Mesenchymal stem cell (in vitro differentiated cells and primary cell): Measurements from ENCODE around the gene SLC50A1.

ENCODE experiments used
- DNase-seq: peaks from one replicate; pipeline ENCODE4 v3.0.0-alpha.2; 2013
- H2AFZ ChIP-seq: one replicate; pipeline ENCODE4 v1.6.1; 2013; ENCODE audit warnings: low read depth, mild to moderate bottlenecking, control low read depth, inconsistent platforms, low read length, moderate library complexity
- H2AK5ac ChIP-seq: 2 replicates; pipeline ENCODE4 v1.6.1; 2013; ENCODE audit warnings: low read length, moderate library complexity, mild to moderate bottlenecking, inconsistent platforms; ENCODE audit not compliant: severe bottlenecking
- H2BK120ac ChIP-seq: one replicate; pipeline ENCODE4 v1.6.1; 2013; ENCODE audit warnings: low read depth, mild to moderate bottlenecking, inconsistent platforms, low read length, moderate library complexity
- H2BK12ac ChIP-seq, 2 experiments: one replicate each; pipeline ENCODE4 v1.6.1; 2013; ENCODE audit warnings: inconsistent platforms in 2 of 2, low read length in 2 of 2, mild to moderate bottlenecking in 2 of 2, moderate library complexity in 2 of 2, control low read depth in 1 of 2
- H2BK15ac ChIP-seq: one replicate; pipeline ENCODE4 v1.6.1; 2013; ENCODE audit warnings: mild to moderate bottlenecking, low read depth, inconsistent platforms; ENCODE audit not compliant: poor library complexity, severe bottlenecking
- H2BK5ac ChIP-seq: 2 replicates; pipeline ENCODE4 v1.6.1; 2013; ENCODE audit warnings: low read depth, mild to moderate bottlenecking, low read length, control low read depth, inconsistent platforms; ENCODE audit not compliant: poor library complexity, severe bottlenecking
- H3K14ac ChIP-seq, 2 experiments: one replicate each; pipeline ENCODE4 v1.6.1; 2013; ENCODE audit warnings: inconsistent platforms in 2 of 2, low read length in 2 of 2, control low read depth in 1 of 2, mild to moderate bottlenecking in 1 of 2, moderate library complexity in 1 of 2
- H3K18ac ChIP-seq, 2 experiments: one replicate each; pipeline ENCODE4 v1.6.1; 2013; ENCODE audit warnings: inconsistent platforms in 2 of 2, low read length in 2 of 2, control low read depth in 1 of 2, low read depth in 1 of 2, mild to moderate bottlenecking in 1 of 2
- H3K23ac ChIP-seq, 2 experiments: one replicate each; pipeline ENCODE4 v1.6.1; 2013; ENCODE audit warnings: inconsistent platforms in 2 of 2, low read length in 2 of 2, mild to moderate bottlenecking in 2 of 2, moderate library complexity in 2 of 2, control low read depth in 1 of 2
- H3K27ac ChIP-seq: 2 replicates; pipeline ENCODE4 v1.5.1; 2013; ENCODE audit warnings: mild to moderate bottlenecking, moderate library complexity, low read length, control low read depth, inconsistent platforms; ENCODE audit not compliant: poor library complexity, severe bottlenecking
- H3K27me3 ChIP-seq, 2 experiments: 2 replicates each; pipeline versions ENCODE4 v1.6.1 to v1.7.0; 2013; ENCODE audit warnings: low read length in 2 of 2, mild to moderate bottlenecking in 2 of 2, moderate library complexity in 2 of 2, control low read depth in 1 of 2, inconsistent platforms in 1 of 2; ENCODE audit not compliant: control insufficient read depth in 1 of 2, insufficient read depth in 1 of 2
- H3K36me3 ChIP-seq, 2 experiments: 2 replicates each; pipeline versions ENCODE4 v1.6.1 to v1.7.0; 2013; ENCODE audit warnings: low read length in 2 of 2, control low read depth in 1 of 2, inconsistent platforms in 1 of 2, low read depth in 1 of 2, mild to moderate bottlenecking in 1 of 2; ENCODE audit not compliant: insufficient read depth in 2 of 2, control insufficient read depth in 1 of 2
- H3K4ac ChIP-seq, 2 experiments: one replicate each; pipeline ENCODE4 v1.6.1; 2013; ENCODE audit warnings: inconsistent platforms in 2 of 2, low read length in 2 of 2, mild to moderate bottlenecking in 2 of 2, moderate library complexity in 2 of 2, control low read depth in 1 of 2, low read depth in 1 of 2
- H3K4me1 ChIP-seq: 2 replicates; pipeline ENCODE4 v1.6.1; 2013; ENCODE audit warnings: low read depth, low read length, control low read depth; ENCODE audit not compliant: control insufficient read depth, insufficient read depth
- H3K4me2 ChIP-seq: 2 replicates; pipeline ENCODE4 v1.6.1; 2013; ENCODE audit warnings: low read length, mild to moderate bottlenecking, inconsistent platforms; ENCODE audit not compliant: poor library complexity, severe bottlenecking
- H3K4me3 ChIP-seq, 2 experiments: 2 replicates each; pipeline versions ENCODE4 v1.5.1 to v1.7.0; 2013; ENCODE audit warnings: low read length in 2 of 2, mild to moderate bottlenecking in 2 of 2, control low read depth in 1 of 2, low read depth in 1 of 2; ENCODE audit not compliant: insufficient read depth in 1 of 2
- H3K79me1 ChIP-seq: replicated peaks from 2 replicates; pipeline ENCODE4 v1.6.1; 2013; ENCODE audit warnings: mild to moderate bottlenecking, control low read depth, low read length, inconsistent platforms; ENCODE audit not compliant: poor library complexity, severe bottlenecking
- H3K9ac ChIP-seq: 2 replicates; pipeline ENCODE4 v1.7.0; 2013; ENCODE audit warnings: mild to moderate bottlenecking, low read length, moderate library complexity
- H3K9me3 ChIP-seq: 2 replicates; pipeline ENCODE4 v1.7.0; 2013; ENCODE audit warnings: mild to moderate bottlenecking, low read length; ENCODE audit not compliant: control insufficient read depth
- H4K8ac ChIP-seq: one replicate; pipeline ENCODE4 v1.6.1; 2013; ENCODE audit warnings: inconsistent platforms, mild to moderate bottlenecking, low read length, moderate library complexity
- H4K91ac ChIP-seq: one replicate; pipeline ENCODE4 v1.6.1; 2013; ENCODE audit warnings: mild to moderate bottlenecking, low read length, inconsistent platforms
- WGBS: methylation state at CpG from one replicate; pipeline ENCODE4 v1.1.7; 2013; ENCODE audit warnings: mixed read lengths; 5-methylcytosine and 5-hydroxymethylcytosine counted together

The SLC50A1 gene

DNA sequence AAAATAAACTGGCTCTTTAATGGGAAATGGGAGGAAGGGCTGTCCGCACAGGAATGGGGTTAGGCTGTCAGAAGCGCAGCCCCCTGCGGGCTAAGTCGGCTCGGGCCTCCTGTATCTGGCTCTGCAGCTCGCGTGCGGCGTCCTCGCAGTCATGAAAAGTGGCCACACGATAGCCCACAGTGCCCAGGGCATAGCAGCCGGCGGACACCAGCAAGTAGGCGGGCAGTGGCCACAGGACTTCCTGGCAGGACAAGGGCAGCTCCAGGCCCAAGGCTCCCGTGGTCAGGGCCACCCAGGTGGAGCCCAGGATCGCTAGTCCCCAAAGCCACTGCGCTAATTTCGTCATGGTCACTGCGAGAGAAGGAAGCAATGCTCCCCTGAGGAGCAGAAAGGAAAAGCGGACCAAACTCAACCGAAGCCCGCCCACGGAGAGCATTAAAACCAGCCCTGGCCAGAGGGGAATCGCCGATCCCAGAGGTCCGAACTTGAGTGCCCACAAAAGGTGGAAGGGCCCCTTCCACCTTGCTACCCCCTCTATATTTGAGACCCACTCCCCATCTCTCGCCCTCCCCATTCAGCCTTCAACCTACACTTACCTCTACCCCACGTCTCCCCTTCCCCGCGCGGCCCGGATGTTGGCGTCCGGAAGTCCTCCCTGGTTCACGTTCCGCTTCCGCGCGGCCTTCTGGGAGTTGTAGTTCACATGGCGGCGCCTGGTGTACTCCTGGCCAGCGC, 4.4 kb downstream of the SLC50A1 start, which contains the start of gene DPM3:
Gene DPM3, minus strand, starts transcription at position 637 of the 735 bp plus-strand sequence. Its CDS starts 291 bp downstream, at position 346.
- H4K8ac ChIP-seq, result peak within 1 kb of the TSS; percentile 99
- H3K4me2 ChIP-seq, result peak within 1 kb of the TSS; percentile 75
- peaks cover 9 to 15% of the 10 kb centered on the region in 2 experiments for H3K36me3 ChIP-seq
- H2AFZ ChIP-seq, result peak within 1 kb of the TSS; percentile 85
- H3K9me3 ChIP-seq, result no peaks in the 10 kb centered on the region
- peak within 1 kb of the TSS; percentile 84 to 85 for H3K18ac ChIP-seq
- H3K4ac ChIP-seq, result peak within 1 kb of the TSS in 1 of 2 experiments; percentile 77
- H2AK5ac ChIP-seq, result no peak within 1 kb of the TSS
- peak within 1 kb of the TSS in 1 of 2 experiments; percentile 97 for H3K23ac ChIP-seq
- peaks cover 17% of the 10 kb centered on the region for H3K4me1 ChIP-seq
- H2BK12ac ChIP-seq, result peak within 1 kb of the TSS; percentile 21 to 69
- H4K91ac ChIP-seq, result peak within 1 kb of the TSS; percentile 80
- H3K9ac ChIP-seq, result peak within 1 kb of the TSS; percentile 97
- H3K27ac ChIP-seq, result peak within 1 kb of the TSS; percentile 83
- WGBS, result under 1% methylated on average over 42 of the region's 42 CpGs
- DNase-seq, result peak; percentile 86
- H2BK5ac ChIP-seq, result peak within 1 kb of the TSS; percentile 84
- peaks cover 12% of the 10 kb centered on the region for H3K79me1 ChIP-seq
- H3K27me3 ChIP-seq, result peaks cover 0 to 4% of the 10 kb centered on the region in 2 experiments
- no peak within 1 kb of the TSS for H2BK15ac ChIP-seq
- peak within 1 kb of the TSS; percentile 70 to 100 for H3K4me3 ChIP-seq
- peak within 1 kb of the TSS in 1 of 2 experiments; percentile 41 for H3K14ac ChIP-seq
- H2BK120ac ChIP-seq, result peak within 1 kb of the TSS; percentile 23

DNA sequence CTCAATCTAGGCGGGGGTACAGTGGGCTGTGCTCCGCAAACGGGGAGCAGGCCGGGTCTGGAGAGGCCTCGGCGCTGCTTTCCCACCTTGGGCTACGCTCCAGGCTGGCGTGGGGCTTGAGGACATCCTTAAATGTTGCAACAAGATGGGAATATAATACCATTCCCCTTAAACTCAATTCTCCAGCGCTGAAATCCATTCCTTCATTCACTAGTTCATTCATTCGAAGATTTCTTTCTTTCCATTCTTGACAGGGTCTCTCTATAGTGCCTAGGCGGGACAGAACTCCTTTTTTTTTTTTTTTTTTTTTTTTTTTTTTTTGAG, 4.9 kb downstream of the SLC50A1 start:
- peaks cover 12% of the 10 kb centered on the region for H3K79me1 ChIP-seq
- no peak overlapping the region for H2AK5ac ChIP-seq
- H3K14ac ChIP-seq, result no peak overlapping the region
- H4K8ac ChIP-seq, result peak overlapping the region; percentile 99
- H3K9ac ChIP-seq, result peak overlapping the region; percentile 97
- H3K4ac ChIP-seq, result no peak overlapping the region
- peak overlapping the region; percentile 80 for H4K91ac ChIP-seq
- H3K9me3 ChIP-seq, result no peaks in the 10 kb centered on the region
- H3K27ac ChIP-seq, result no peak overlapping the region
- H3K23ac ChIP-seq, result no peak overlapping the region
- H3K27me3 ChIP-seq, result peaks cover 0 to 4% of the 10 kb centered on the region in 2 experiments
- H3K18ac ChIP-seq, result no peak overlapping the region
- H3K4me2 ChIP-seq, result peak overlapping the region; percentile 75
- 8% methylated on average over 11 of the region's 11 CpGs for WGBS
- no peak overlapping the region for H2BK12ac ChIP-seq
- peak overlapping the region in 1 of 2 experiments; percentile 100 for H3K4me3 ChIP-seq
- H3K36me3 ChIP-seq, result peaks cover 9 to 15% of the 10 kb centered on the region in 2 experiments
- H2BK5ac ChIP-seq, result no peak overlapping the region
- no peak overlapping the region for H2BK15ac ChIP-seq
- peak overlapping the region; percentile 85 for H2AFZ ChIP-seq
- peaks cover 17% of the 10 kb centered on the region for H3K4me1 ChIP-seq
- no peak overlapping the region for H2BK120ac ChIP-seq
- DNase-seq, result no peak

DNA sequence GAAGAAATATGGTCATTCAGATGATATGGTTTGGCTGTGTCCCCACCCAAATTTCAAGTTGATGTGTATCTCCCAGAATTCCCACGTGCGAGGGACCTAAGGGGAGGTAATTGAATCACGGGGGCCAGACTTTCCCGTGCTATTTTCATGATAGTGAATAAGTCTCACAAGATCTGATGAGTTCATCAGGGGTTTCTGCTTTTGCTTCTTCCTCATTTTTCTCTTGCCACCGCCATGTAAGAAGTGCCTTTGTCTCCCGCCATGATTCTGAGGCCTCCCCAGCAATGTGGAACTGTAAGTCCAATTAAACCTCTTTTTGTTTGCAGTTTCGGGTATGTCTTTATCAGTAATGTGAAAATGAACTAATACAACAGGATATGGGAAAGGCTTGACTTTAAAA, 6.1 kb downstream of the SLC50A1 start:
- H3K27ac ChIP-seq, result no peak overlapping the region
- H3K23ac ChIP-seq, result no peak overlapping the region
- no peak for DNase-seq
- H2AFZ ChIP-seq, result no peak overlapping the region
- peaks cover 9 to 15% of the 10 kb centered on the region in 2 experiments for H3K36me3 ChIP-seq
- no peak overlapping the region for H3K4ac ChIP-seq
- H3K27me3 ChIP-seq, result peaks cover 5 to 10% of the 10 kb centered on the region in 2 experiments
- no peak overlapping the region for H2BK120ac ChIP-seq
- H2BK5ac ChIP-seq, result no peak overlapping the region
- no peak overlapping the region for H4K8ac ChIP-seq
- no peak overlapping the region for H3K9ac ChIP-seq
- no peaks in the 10 kb centered on the region for H3K9me3 ChIP-seq
- H3K18ac ChIP-seq, result no peak overlapping the region
- WGBS, result 84% methylated on average over 5 of the region's 7 CpGs
- H4K91ac ChIP-seq, result no peak overlapping the region
- H3K4me1 ChIP-seq, result peaks cover 15% of the 10 kb centered on the region
- H3K14ac ChIP-seq, result no peak overlapping the region
- no peak overlapping the region for H2AK5ac ChIP-seq
- no peak overlapping the region for H2BK12ac ChIP-seq
- H3K4me2 ChIP-seq, result no peak overlapping the region
- H3K79me1 ChIP-seq, result peaks cover 10% of the 10 kb centered on the region
- no peak overlapping the region for H2BK15ac ChIP-seq
- H3K4me3 ChIP-seq, result no peak overlapping the region

DNA sequence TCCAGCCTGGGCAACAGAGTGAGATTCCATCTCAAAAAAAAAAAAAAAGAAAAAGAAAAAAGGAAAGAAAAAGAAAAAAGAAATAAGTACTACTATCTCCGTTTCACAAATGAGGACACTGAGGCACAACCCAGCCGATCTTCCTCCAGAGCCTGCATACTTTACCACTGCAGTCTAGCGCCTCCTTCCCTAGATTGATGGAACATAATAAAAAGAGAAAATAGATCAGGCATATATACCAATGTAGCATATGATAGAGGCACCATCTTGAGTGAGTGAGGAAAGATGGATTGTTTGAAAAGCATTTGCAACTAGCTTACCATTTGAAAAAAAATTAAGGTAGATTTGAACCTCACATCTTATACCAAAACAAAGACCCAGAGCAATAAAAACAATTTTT, 9.8 kb downstream of the SLC50A1 start:
- Histone ChIP-seq H3K23ac (no peak overlapping the region), H3K18ac (no peak overlapping the region), H2BK120ac (no peak overlapping the region), H3K4me3 (no peak overlapping the region), H2BK5ac (no peak overlapping the region), H3K9ac (no peak overlapping the region), H3K14ac (no peak overlapping the region), H4K91ac (no peak overlapping the region), H3K4me2 (no peak overlapping the region), H2BK12ac (no peak overlapping the region), H2AK5ac (no peak overlapping the region), H2BK15ac (no peak overlapping the region), H3K4ac (no peak overlapping the region), H3K36me3 (no peaks in the 10 kb centered on the region), H3K27me3 (peaks cover 5 to 26% of the 10 kb centered on the region in 2 experiments), H4K8ac (no peak overlapping the region), H3K9me3 (no peaks in the 10 kb centered on the region), H3K27ac (no peak overlapping the region), H2AFZ (no peak overlapping the region), H3K79me1 (no peaks in the 10 kb centered on the region), H3K4me1 (peaks cover 1% of the 10 kb centered on the region)
- WGBS, result no CpG with 5 or more reads among the region's 3 CpGs
- no peak for DNase-seq
